HCT116 (cell line): ENCODE data around the gene SNCA. TPM values are rescaled to one million over a fixed set of nuclear protein-coding genes. Genes with fewer than 3 reads are reported as not detected.

Source experiments
- ATAC-seq: fragments of 200-7000 bp; cut with Tn5 transposase; 2 replicates; pipeline ENCODE4 v1.9.1; 2020; ENCODE audit warnings: mild to moderate bottlenecking, moderate library complexity
- BruUV-seq: library from RNA; stranded (reverse); fragments of 400-500 nt; replicated peaks from 2 replicates; lab custom pipeline; 2021; lab: Mats Ljungman, UMichigan
- CTCF ChIA-PET: fragments of 300-600 bp; sonication (Branson Sonifier 250); formaldehyde crosslinking; loops from one replicate; lab custom pipeline; 2021; ENCODE audit warnings: antibody characterized with exemption; lab: Charles Lee
- POLR2A ChIA-PET: fragments of 300-600, 350-600 bp; sonication (Branson Sonifier 250); formaldehyde crosslinking; loops from one replicate; lab custom pipeline; 2021; ENCODE audit warnings: antibody characterized with exemption; lab: Charles Lee
- RAD21 ChIA-PET, 2 experiments: fragments of 300-600 bp; sonication (Branson Sonifier 250); formaldehyde crosslinking; loops; one replicate each; lab custom pipeline; 2023; ENCODE audit warnings: low total read pairs in 2 of 2; ENCODE audit not compliant: uncharacterized antibody in 2 of 2, unreplicated experiment in 2 of 2, low non-redundant PET in 1 of 2; lab: Charles Lee
- DNase-seq: peaks from one replicate; pipeline ENCODE4 v3.0.0-alpha.2; 2010; ENCODE audit warnings: low read depth, low spot score
- H2AFZ ChIP-seq: fragments of 200-600 bp; shearing (Covaris generic), sonication (generic); 2 replicates; pipeline ENCODE4 v1.6.1; 2017; ENCODE audit warnings: low read depth, mixed run types, mixed read lengths, antibody characterized with exemption, low read length; ENCODE audit not compliant: poor library complexity, severe bottlenecking
- H3K27ac ChIP-seq: 2 replicates; pipeline ENCODE4 v1.5.1; 2012; ENCODE audit warnings: low read depth, low read length
- H3K27me3 ChIP-seq: fragments of 200-600 bp; sonication (generic); 2 replicates; pipeline ENCODE4 v1.6.1; 2016; ENCODE audit warnings: mixed run types, low read length, mixed read lengths; ENCODE audit not compliant: insufficient read depth
- H3K36me3 ChIP-seq, 2 experiments: fragments of 200-500 bp in 1 of 2; fragments of 200-600 bp in 1 of 2; sonication (Bioruptor generic) in 1 of 2; sonication (generic) in 1 of 2; 2 replicates each; pipeline versions ENCODE4 v1.5.1 to v1.6.1; 2014 to 2016; ENCODE audit warnings: low read length in 2 of 2, inconsistent platforms in 1 of 2, mixed read lengths in 1 of 2, mixed run types in 1 of 2; ENCODE audit not compliant: insufficient read depth in 2 of 2, control insufficient read depth in 1 of 2
- H3K4me1 ChIP-seq, 2 experiments: fragments of 200-600 bp in 1 of 2; sonication (generic) in 1 of 2; 2 replicates each; pipeline versions ENCODE4 v1.5.1 to v1.6.1; 2012 to 2017; ENCODE audit warnings: low read length in 2 of 2, inconsistent platforms in 1 of 2, mild to moderate bottlenecking in 1 of 2, mixed read lengths in 1 of 2, mixed run types in 1 of 2, moderate library complexity in 1 of 2; ENCODE audit not compliant: insufficient read depth in 2 of 2, control insufficient read depth in 1 of 2
- H3K4me2 ChIP-seq: fragments of 200-600 bp; sonication (generic); 2 replicates; pipeline ENCODE4 v1.6.1; 2017; ENCODE audit warnings: mixed run types, low read length, mixed read lengths
- H3K4me3 ChIP-seq, 2 experiments: fragments of 200-600 bp in 1 of 2; sonication (generic) in 1 of 2; replicated peaks in 1 of 2; 2 replicates each; pipeline ENCODE4 v1.5.1; 2011 to 2016; ENCODE audit warnings: low read length in 2 of 2, control low read depth in 1 of 2, low read depth in 1 of 2, mild to moderate bottlenecking in 1 of 2, mixed read lengths in 1 of 2, mixed run types in 1 of 2
- H3K79me2 ChIP-seq: fragments of 200-600 bp; sonication (generic); 2 replicates; pipeline ENCODE4 v1.6.1; 2017; ENCODE audit warnings: mild to moderate bottlenecking, mixed run types, low read length, moderate library complexity, mixed read lengths; ENCODE audit not compliant: insufficient read depth
- H3K9ac ChIP-seq: fragments of 200-600 bp; sonication (generic); 2 replicates; pipeline ENCODE4 v1.6.1; 2016; ENCODE audit warnings: low read length, mixed read lengths
- H3K9me2 ChIP-seq: fragments of 200-600 bp; sonication (generic), shearing (Covaris generic); 2 replicates; pipeline ENCODE4 v1.6.1; 2017; ENCODE audit warnings: mixed run types, mild to moderate bottlenecking, moderate library complexity; ENCODE audit not compliant: insufficient read depth
- H3K9me3 ChIP-seq, 2 experiments: fragments of 200-500 bp in 1 of 2; fragments of 200-600 bp in 1 of 2; sonication (Bioruptor generic) in 1 of 2; sonication (generic) in 1 of 2; 2 replicates each; pipeline ENCODE4 v1.6.1; 2014 to 2017; ENCODE audit warnings: low read length in 2 of 2, mixed read lengths in 2 of 2, inconsistent platforms in 1 of 2, low read depth in 1 of 2, mild to moderate bottlenecking in 1 of 2, mixed run types in 1 of 2, moderate library complexity in 1 of 2; ENCODE audit not compliant: control insufficient read depth in 1 of 2, insufficient read depth in 1 of 2
- H4K20me1 ChIP-seq: fragments of 200-600 bp; sonication (generic), shearing (Covaris generic); 2 replicates; pipeline ENCODE4 v1.6.1; 2017; ENCODE audit warnings: mixed run types, mild to moderate bottlenecking, moderate library complexity; ENCODE audit not compliant: insufficient read depth
- EGR1 ChIP-seq: IDR thresholded peaks from 2 replicates; pipeline ENCODE4 v1.6.1; 2012; ENCODE audit warnings: low read depth
- EZH2 ChIP-seq: fragments of 200-600 bp; sonication (generic); IDR thresholded peaks from 2 replicates; pipeline ENCODE4 v1.6.1; 2017; ENCODE audit warnings: antibody characterized with exemption, mixed run types
- JUND ChIP-seq: IDR thresholded peaks from 2 replicates; pipeline ENCODE4 v1.6.1; 2012
- POLR2A ChIP-seq: IDR thresholded peaks from 2 replicates; pipeline ENCODE4 v1.7.0; 2011; ENCODE audit warnings: borderline replicate concordance; ENCODE audit not compliant: insufficient read depth, insufficient read length; ENCODE audit errors: extremely low read depth
- REST ChIP-seq: IDR thresholded peaks from 2 replicates; pipeline ENCODE4 v1.6.1; 2012; ENCODE audit warnings: low read depth
- SIN3A ChIP-seq: IDR thresholded peaks from 2 replicates; pipeline ENCODE4 v1.6.1; 2012; ENCODE audit warnings: low read depth
- SRF ChIP-seq: IDR thresholded peaks from 2 replicates; pipeline ENCODE4 v1.6.1; 2012; ENCODE audit warnings: low read depth
- TCF7L2 ChIP-seq: IDR thresholded peaks from 2 replicates; pipeline ENCODE4 v1.7.0; 2011; ENCODE audit warnings: borderline replicate concordance, inconsistent platforms; ENCODE audit not compliant: insufficient read depth, insufficient read length; ENCODE audit errors: extremely low read depth
- ZBTB33 ChIP-seq: IDR thresholded peaks from 2 replicates; pipeline ENCODE4 v1.6.1; 2011; ENCODE audit warnings: mild to moderate bottlenecking, low read length, moderate library complexity; ENCODE audit not compliant: insufficient replicate concordance; ENCODE audit errors: extremely low read depth
- ZFX ChIP-seq: fragments of 450-650 bp; IDR thresholded peaks from 2 replicates; pipeline ENCODE4 v1.6.1; 2017
- ZNF274 ChIP-seq: fragments of 200-500 bp; sonication (Bioruptor generic); IDR thresholded peaks from 2 replicates; pipeline ENCODE4 v1.6.1; 2014; ENCODE audit warnings: mild to moderate bottlenecking, low read depth, low read length, inconsistent platforms
- intact Hi-C: fragments of 100-400 bp; cut with micrococcal nuclease; formaldehyde crosslinking; loops from 2 replicates; pipeline ENCODE4 v1.10.0; 2022
- total RNA-seq: library from RNA; stranded (reverse); gene quantifications from one replicate; pipeline ENCODE4 v1.2.1, GENCODE V29; 2021; ENCODE audit not compliant: unreplicated experiment

SNCA gene
- total RNA-seq, 1 experiment from 2014 or later = 1.0 TPM

- H3K27ac ChIP-seq = no peak overlapping the region
- no peak overlapping the region for H3K4me2 ChIP-seq
- intact Hi-C loops = no loop called here
- TF ChIP-seq REST = no peak
- no peak for TF ChIP-seq ZNF274
- no peak for TF ChIP-seq JUND
- TF ChIP-seq EGR1 = no peak
- no peak for TF ChIP-seq ZFX
- TF ChIP-seq POLR2A = no peak
- no peak for TF ChIP-seq SIN3A
- H4K20me1 ChIP-seq = no peaks in the 10 kb centered on the region
- ChIA-PET POLR2A (no interaction called here), CTCF (no interaction called here), RAD21 (no interaction called here)
- H3K4me1 ChIP-seq = peaks cover 16 to 17% of the 10 kb centered on the region in 2 experiments; a peak in 3 of 4 replicates
- no peak for ATAC-seq
- no peaks in the 10 kb centered on the region for H3K9me3 ChIP-seq
- no peak overlapping the region for H2AFZ ChIP-seq
- H3K27me3 ChIP-seq = no peaks in the 10 kb centered on the region
- no peaks in the 10 kb centered on the region for H3K79me2 ChIP-seq
- no peaks in the 10 kb centered on the region for H3K9me2 ChIP-seq
- no peak for DNase-seq
- BruUV-seq = no TSS peak
- no peaks in the 10 kb centered on the region for H3K36me3 ChIP-seq
- H3K9ac ChIP-seq = no peak overlapping the region
- no peak overlapping the region for H3K4me3 ChIP-seq
These were observed 85.5 kb downstream of the SNCA start for GRCh38 chr4:89751416-89751815.

GRCh38 chr4:89746377-89746776, 90.6 kb downstream of the SNCA start:
- H3K36me3 ChIP-seq = no peaks in the 10 kb centered on the region
- H3K9ac ChIP-seq = no peak overlapping the region
- H2AFZ ChIP-seq = no peak overlapping the region
- DNase-seq (no peak), ATAC-seq (no peak)
- no peaks in the 10 kb centered on the region for H3K27me3 ChIP-seq
- H3K4me3 ChIP-seq = no peak overlapping the region
- BruUV-seq = no TSS peak
- intact Hi-C loops = no loop called here
- no peaks in the 10 kb centered on the region for H3K9me2 ChIP-seq
- H3K79me2 ChIP-seq = no peaks in the 10 kb centered on the region
- H3K4me2 ChIP-seq = no peak overlapping the region
- no peak overlapping the region for H3K27ac ChIP-seq
- H3K4me1 ChIP-seq = no peaks in the 10 kb centered on the region
- ChIA-PET CTCF (no interaction called here), RAD21 (no interaction called here), POLR2A (no interaction called here)
- no peaks in the 10 kb centered on the region for H4K20me1 ChIP-seq
- no peaks in the 10 kb centered on the region for H3K9me3 ChIP-seq
- TF ChIP-seq POLR2A = no peak
- TF ChIP-seq ZBTB33 = no peak
- TF ChIP-seq REST = no peak
- no peak for TF ChIP-seq EZH2
- TF ChIP-seq SRF = no peak
- TF ChIP-seq TCF7L2 = no peak
